ENCODE measurements around the gene PCDHGB3.
A peak's percentile ranks its signal among the peaks of the same experiment; 100 is the strongest.
"Not testable (repeated sequence)": the region's sequence is repeated elsewhere in the genome, so short reads cannot be mapped to it uniquely, and the experiment has no call there.

The PCDHGB3 gene

DNA sequence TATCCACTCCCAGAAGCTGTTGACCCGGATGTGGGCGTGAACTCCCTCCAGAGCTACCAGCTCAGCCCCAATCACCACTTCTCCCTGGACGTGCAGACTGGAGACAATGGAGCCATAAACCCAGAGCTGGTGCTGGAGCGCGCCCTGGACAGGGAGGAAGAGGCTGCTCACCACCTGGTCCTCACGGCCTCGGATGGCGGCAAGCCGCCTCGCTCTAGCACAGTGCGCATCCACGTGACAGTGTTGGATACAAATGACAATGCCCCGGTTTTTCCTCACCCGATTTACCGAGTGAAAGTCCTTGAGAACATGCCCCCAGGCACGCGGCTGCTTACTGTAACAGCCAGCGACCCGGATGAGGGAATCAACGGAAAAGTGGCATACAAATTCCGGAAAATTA lies 23.2 kb downstream of the PCDHGB3 start:
- no peak for DNase-seq

DNA sequence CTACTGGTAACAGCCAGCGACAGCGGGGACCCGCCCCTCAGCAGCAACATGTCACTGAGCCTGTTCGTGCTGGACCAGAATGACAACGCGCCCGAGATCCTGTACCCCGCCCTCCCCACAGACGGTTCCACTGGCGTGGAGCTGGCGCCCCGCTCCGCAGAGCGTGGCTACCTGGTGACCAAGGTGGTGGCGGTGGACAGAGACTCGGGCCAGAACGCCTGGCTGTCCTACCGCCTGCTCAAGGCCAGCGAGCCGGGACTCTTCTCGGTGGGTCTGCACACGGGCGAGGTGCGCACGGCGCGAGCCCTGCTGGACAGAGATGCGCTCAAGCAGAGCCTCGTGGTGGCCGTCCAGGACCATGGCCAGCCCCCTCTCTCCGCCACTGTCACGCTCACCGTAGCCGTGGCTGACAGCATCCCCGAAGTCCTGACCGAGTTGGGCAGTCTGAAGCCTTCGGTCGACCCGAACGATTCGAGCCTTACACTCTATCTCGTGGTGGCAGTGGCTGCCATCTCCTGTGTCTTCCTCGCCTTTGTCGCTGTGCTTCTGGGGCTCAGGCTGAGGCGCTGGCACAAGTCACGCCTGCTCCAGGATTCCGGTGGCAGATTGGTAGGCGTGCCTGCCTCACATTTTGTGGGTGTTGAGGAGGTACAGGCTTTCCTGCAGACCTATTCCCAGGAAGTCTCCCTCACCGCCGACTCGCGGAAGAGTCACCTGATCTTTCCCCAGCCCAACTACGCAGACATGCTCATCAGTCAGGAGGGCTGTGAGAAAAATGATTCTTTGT lies 24.6 kb downstream of the PCDHGB3 start:
- DNase-seq = not testable (repeated sequence)

DNA sequence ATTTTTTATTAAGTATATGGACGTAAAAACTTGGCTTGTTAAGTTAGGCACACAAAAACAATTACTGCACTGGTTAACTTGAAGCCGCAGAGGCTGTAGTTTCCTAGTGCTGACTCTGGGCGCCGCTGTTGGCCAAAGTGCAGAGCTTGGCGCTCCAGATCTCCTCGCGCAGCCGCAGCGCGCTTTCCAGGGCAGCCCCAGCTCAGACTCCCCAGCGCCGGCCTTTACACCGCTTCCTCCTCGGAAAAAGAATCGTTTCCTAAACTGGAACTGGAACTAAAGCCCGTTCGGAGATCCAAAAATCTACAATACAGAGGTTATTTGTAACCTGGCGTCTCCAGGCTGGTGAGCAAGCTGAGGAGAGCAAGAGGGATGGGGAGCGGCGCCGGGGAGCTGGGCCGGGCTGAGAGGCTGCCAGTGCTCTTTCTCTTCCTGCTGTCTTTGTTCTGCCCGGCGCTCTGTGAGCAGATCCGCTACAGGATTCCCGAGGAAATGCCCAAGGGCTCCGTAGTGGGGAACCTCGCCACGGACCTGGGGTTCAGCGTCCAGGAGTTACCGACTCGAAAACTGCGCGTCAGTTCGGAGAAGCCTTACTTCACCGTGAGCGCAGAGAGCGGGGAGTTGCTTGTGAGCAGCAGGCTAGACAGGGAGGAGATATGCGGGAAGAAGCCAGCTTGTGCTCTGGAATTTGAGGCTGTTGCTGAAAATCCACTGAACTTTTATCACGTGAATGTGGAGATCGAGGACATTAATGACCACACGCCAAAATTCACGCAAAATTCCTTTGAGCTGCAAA lies 27.9 kb downstream of the PCDHGB3 start, which contains the start of gene PCDHGB5:
Gene PCDHGB5 (plus strand): TSS at position 192 of the 796 bp plus-strand sequence. CDS start 181 bp downstream, at position 373.
- DNase-seq = peak; percentile 36 to 58

DNA sequence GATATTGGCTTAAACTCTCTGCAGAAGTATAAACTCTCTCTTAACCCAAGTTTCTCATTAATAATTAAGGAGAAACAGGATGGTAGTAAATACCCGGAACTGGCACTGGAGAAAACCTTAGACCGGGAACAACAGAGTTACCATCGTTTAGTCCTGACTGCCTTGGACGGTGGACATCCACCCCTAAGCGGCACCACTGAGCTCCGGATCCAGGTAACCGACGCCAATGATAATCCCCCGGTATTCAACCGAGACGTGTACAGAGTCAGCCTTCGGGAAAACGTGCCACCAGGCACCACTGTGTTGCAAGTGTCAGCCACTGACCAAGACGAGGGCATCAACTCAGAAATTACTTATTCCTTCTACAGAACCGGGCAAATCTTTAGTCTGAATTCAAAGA lies 28.6 kb downstream of the PCDHGB3 start:
- DNase-seq = no peak

DNA sequence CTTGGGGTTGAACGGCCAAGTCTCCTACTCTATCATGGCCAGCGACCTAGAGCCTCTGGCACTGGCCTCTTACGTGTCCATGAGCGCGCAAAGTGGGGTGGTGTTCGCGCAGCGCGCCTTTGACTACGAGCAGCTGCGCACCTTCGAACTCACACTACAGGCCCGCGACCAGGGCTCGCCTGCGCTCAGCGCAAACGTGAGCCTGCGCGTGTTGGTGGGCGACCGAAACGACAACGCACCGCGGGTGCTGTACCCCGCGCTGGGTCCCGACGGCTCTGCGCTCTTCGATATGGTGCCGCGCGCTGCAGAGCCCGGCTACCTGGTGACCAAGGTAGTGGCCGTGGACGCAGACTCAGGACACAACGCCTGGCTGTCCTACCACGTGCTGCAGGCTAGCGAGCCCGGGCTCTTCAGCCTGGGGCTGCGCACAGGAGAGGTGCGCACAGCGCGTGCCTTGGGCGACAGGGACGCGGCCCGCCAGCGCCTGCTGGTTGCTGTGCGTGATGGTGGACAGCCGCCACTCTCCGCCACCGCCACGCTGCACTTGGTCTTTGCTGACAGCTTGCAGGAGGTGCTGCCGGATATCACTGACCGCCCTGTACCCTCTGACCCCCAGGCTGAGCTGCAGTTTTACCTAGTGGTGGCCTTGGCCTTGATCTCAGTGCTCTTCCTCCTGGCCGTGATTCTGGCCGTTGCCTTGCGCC lies 29.7 kb downstream of the PCDHGB3 start:
- DNase-seq = no peak

DNA sequence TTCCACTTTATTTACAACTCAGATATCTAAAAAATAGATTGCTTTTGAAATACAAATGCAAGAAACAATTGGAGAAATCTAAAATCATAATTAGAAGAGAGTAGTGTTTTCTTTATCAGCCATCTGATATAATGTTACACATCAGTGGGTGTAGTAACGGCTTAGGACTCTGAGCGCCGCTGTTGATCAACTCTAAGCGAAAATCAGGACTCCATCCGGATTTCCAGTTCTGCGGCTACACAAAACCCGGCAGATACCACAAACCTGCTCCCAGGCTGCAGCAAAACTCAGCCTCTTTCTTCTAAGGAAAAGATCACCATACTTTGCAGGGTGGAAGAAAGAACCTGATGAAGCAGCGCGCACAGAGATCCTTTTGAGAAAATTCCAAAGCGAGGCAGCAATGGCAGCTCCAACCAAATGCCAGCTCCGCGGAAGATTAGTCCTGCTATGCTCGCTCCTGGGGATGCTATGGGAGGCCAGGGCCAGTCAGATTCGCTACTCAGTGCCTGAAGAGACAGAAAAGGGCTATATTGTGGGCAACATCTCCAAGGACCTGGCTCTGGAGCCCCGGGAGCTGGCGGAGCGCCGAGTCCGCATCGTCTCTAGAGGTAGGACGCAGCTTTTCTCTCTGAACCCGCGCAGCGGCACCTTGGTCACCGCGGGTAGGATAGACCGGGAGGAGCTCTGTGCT lies 32.7 kb downstream of the PCDHGB3 start, which contains the start of gene PCDHGA9:
Gene PCDHGA9 (plus strand): TSS at position 226 of the 691 bp plus-strand sequence. CDS start 175 bp downstream, at position 401.
- no peak for DNase-seq

DNA sequence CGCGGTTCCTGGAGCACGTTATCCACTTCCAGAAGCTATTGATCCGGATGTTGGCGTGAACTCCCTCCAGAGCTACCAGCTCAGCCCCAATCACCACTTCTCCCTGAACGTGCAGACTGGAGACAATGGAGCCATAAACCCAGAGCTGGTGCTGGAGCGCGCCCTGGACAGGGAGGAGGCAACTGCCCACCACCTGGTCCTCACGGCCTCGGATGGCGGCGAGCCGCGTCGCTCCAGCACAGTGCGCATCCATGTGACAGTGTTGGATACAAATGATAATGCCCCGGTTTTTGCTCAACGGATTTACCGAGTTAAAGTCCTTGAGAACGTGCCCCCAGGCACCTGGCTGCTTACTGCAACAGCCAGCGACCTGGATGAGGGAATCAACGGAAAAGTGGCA lies 33.3 kb downstream of the PCDHGB3 start:
- no peak for DNase-seq

DNA sequence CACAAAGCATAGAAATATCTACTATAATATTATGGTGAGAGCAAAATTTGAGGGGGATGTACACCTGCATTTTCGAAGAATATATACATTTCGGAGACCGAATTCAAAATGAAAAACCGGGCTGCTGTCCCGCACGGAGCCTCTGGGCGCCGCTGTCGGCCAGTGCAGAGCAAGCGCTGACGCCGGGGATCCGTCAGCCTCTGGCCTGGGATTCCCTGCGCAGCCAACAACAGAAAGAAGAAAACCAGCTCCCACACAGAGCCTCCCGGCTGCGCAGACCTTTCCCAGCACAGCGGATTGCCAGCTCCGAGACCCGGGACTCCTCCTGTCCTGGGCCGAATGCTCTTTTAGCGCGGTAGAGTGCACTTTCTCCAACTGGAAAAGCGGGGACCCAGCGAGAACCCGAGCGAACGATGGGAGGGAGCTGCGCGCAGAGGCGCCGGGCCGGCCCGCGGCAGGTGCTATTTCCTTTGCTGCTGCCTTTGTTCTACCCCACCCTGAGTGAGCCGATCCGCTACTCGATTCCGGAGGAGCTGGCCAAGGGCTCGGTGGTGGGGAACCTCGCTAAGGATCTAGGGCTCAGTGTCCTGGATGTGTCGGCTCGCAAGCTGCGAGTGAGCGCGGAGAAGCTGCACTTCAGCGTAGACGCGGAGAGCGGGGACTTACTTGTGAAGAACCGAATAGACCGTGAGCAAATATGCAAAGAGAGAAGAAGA lies 37.9 kb downstream of the PCDHGB3 start, which contains the start of gene PCDHGB6:
Gene PCDHGB6 (plus strand): TSS at position 232 of the 716 bp plus-strand sequence. CDS start 182 bp downstream, at position 414.
- DNase-seq = peak; percentile 49 to 61

DNA sequence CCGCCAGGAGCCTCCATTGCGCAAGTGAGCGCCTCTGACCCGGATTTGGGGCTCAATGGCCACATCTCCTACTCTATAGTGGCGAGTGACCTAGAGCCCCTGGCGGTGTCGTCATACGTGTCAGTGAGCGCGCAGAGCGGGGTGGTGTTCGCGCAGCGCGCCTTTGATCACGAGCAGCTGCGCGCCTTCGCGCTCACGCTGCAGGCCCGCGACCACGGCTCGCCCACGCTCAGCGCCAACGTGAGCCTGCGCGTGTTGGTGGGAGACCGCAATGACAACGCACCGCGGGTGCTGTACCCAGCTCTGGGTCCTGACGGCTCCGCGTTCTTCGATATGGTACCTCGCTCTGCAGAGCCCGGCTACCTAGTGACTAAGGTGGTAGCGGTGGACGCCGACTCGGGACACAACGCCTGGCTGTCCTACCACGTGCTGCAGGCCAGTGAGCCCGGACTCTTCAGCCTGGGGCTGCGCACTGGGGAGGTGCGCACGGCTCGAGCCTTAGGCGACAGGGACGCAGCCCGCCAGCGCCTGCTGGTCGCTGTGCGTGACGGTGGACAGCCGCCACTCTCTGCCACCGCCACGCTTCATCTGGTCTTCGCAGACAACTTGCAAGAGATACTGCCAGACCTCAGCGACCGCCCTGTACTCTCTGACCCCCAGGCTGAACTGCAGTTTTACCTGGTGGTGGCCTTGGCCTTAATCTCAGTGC lies 39.7 kb downstream of the PCDHGB3 start:
- DNase-seq = no peak

DNA sequence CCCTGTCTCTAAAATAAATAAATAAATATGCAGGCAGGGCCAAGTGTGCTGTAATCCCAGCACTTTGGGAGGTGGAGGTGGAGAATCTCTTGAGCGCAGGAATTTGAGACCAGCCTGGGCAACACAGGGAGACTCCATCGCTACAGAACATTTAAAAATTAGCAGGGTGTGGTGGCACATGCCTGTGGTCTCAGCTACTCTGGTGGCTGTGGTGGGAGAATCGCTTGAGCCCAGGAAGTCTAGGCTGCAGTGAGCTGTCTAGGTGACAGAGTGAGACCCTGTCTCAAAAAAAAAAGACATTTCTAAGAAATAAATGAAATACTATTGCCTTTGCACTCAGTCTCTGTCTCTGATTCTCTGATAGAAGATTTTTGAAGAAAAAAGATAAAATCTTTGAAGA lies 41.5 kb downstream of the PCDHGB3 start:
- DNase-seq = no peak

DNA sequence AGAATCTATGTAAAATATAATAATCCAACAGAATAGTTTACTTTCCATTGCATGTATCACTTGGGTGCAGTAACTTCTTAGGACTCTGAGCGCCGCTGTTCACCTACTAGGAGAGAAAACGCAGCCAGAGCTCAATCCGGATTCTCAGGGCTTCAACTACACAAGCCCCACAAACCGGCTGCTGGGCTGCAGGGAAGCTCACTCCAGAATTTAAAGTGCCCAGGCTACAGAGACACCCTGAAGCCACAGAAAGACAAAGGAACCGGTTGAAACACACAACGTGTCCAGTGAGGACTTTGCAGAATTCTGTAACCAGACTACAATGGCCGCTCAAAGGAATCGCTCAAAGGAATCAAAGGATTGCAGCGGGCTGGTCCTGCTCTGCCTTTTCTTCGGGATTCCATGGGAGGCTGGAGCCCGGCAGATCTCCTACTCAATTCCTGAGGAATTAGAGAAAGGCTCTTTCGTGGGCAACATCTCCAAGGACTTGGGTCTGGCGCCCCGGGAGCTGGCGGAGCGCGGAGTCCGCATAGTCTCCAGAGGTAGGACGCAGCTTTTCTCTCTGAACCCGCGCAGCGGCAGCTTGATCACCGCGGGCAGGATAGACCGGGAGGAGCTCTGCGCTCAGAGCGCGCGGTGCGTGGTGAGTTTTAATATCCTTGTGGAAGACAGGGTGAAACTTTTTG lies 43.0 kb downstream of the PCDHGB3 start, which contains the start of gene PCDHGA10:
Gene PCDHGA10 (plus strand): TSS at position 134 of the 686 bp plus-strand sequence. CDS start 189 bp downstream, at position 323.
- peak; percentile 58 to 61 for DNase-seq

DNA sequence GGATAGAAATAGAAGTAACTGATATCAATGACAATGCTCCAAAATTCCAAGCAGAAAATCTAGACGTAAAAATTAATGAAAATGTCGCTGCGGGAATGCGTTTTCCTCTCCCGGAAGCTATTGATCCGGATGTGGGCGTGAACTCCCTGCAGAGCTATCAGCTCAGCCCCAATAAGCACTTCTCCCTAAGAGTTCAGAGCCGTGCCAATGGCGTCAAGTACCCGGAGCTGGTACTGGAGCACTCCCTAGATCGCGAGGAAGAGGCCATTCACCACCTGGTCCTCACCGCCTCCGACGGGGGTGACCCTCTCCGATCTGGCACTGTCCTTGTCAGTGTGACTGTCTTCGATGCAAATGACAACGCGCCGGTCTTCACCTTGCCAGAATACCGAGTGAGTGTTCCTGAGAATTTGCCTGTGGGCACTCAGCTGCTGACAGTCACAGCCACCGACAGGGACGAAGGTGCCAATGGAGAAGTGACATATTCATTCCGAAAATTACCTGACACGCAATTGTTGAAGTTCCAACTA lies 43.6 kb downstream of the PCDHGB3 start:
- DNase-seq = no peak

DNA sequence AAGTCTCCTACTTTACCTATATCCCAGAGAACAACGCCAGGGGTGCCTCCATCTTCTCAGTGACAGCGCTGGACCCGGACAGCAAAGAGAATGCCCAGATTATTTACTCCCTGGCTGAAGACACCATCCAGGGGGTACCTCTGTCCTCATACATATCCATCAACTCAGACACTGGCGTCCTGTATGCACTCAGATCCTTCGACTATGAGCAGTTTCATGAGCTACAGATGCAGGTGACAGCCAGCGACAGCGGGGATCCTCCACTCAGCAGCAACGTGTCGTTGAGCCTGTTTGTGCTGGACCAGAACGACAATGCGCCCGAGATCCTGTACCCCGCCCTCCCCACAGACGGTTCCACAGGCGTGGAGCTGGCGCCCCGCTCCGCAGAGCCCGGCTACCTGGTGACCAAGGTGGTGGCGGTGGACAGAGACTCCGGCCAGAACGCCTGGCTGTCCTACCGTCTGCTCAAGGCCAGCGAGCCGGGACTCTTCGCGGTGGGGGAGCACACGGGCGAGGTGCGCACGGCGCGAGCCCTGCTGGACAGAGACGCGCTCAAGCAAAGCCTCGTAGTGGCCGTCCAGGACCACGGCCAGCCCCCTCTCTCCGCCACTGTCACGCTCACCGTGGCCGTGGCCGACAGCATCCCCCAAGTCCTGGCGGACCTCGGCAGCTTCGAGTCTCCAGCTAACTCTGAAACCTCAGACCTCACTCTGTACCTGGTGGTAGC lies 44.7 kb downstream of the PCDHGB3 start:
- DNase-seq = not testable (repeated sequence)

DNA sequence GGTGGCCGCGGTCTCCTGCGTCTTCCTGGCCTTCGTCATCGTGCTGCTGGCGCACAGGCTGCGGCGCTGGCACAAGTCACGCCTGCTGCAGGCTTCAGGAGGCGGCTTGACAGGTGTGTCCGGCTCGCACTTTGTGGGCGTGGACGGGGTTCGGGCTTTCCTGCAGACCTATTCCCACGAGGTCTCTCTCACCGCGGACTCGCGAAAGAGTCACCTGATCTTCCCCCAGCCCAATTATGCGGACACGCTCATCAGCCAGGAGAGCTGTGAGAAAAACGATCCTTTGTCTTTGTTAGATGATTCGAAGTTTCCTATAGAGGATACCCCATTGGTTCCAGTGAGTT lies 45.2 kb downstream of the PCDHGB3 start:
- DNase-seq = not testable (repeated sequence)

DNA sequence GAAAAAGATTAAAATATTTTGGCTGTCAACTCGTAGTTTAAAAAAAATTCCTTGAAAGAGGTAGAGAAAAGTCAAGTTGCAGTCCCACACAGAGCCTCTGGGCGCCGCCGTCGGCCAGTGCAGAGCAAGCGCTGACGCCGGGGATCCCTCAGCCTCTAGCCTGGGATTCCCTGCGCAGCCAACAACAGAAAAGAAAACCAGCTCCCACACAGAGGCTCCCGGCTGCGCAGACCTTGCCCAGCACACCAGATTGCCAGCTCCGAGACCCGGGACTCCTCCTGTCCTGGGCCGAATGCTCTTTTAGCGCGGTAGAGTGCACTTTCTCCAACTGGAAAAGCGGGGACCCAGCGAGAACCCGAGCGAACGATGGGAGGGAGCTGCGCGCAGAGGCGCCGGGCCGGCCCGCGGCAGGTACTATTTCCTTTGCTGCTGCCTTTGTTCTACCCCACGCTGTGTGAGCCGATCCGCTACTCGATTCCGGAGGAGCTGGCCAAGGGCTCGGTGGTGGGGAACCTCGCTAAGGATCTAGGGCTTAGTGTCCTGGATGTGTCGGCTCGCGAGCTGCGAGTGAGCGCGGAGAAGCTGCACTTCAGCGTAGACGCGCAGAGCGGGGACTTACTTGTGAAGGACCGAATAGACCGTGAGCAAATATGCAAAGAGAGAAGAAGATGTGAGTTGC lies 47.6 kb downstream of the PCDHGB3 start, which contains the start of gene PCDHGB7:
Gene PCDHGB7 (plus strand): TSS at position 184 of the 679 bp plus-strand sequence. CDS start 183 bp downstream, at position 367.
- peak; percentile 49 to 72 for DNase-seq

DNA sequence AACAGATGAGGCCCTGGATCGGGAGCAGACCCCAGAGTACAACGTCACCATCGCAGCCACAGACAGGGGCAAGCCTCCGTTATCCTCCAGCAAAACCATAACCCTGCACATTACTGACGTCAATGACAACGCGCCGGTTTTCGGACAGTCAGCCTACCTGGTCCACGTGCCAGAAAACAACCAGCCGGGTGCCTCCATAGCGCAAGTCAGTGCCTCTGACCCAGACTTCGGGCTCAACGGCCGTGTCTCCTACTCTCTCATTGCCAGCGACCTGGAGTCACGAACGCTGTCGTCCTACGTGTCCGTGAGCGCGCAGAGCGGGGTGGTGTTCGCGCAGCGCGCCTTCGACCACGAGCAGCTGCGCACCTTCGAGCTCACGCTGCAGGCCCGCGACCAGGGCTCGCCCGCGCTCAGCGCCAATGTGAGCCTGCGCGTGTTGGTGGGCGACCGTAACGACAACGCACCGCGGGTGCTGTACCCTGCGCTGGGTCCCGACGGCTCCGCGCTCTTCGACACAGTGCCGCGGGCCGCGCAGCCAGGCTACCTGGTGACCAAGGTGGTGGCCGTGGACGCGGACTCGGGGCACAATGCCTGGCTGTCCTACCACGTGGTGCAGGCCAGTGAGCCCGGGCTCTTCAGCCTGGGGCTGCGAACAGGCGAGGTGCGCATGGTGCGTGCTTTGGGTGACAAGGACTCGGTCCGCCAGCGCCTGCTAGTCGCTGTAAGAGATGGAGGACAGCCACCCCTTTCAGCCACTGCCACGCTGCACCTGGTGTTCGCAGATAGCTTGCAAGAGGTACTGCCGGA lies 49.2 kb downstream of the PCDHGB3 start:
- no peak for DNase-seq

DNA sequence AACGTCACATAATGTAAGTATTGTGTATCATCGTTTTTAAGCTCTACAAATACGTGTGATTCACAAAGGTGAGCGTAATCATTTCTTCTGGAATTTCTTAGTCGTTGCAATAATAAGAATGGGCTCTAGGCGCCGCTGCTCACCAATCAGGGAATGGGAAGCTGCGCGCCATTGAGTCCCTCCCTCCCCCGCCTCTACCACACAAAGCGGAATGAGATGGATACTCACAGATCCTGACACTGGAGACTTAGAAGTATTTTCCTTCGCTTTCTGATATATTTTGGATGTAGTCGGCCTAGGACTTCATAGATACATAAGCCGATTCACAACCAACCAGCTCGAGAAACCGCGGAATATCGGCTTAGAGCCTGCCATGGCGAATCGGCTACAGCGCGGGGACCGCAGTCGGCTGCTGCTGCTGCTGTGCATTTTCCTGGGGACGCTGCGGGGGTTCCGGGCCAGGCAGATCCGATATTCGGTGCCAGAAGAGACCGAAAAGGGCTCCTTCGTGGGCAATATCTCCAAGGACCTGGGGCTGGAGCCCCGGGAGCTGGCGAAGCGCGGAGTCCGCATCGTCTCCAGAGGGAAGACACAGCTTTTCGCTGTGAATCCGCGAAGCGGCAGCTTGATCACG lies 50.9 kb downstream of the PCDHGB3 start, which contains the start of gene PCDHGA11:
Gene PCDHGA11 (plus strand): TSS at position 197 of the 634 bp plus-strand sequence. CDS start 177 bp downstream, at position 374.
- DNase-seq = peak; percentile 42 to 60
